Activated B cell treated with CpG ODN at 0.5 μM for 24 hours (primary cell): ENCODE data around the gene RNASE8. TPM values are rescaled to one million over a fixed set of nuclear protein-coding genes. Genes with fewer than 3 reads are reported as not detected.

Experiments
- ATAC-seq: fragments of 200-7000 bp; cut with Tn5 transposase; one replicate; pipeline ENCODE4 v1.10.0; 2021; ENCODE audit warnings: low read depth, mild to moderate bottlenecking, moderate library complexity
- CTCF ChIA-PET: fragments of 350-600 bp; sonication (Branson Sonifier 250); formaldehyde crosslinking; loops from one replicate; lab custom pipeline; 2021; ENCODE audit warnings: antibody characterized with exemption; lab: Charles Lee
- POLR2A ChIA-PET: fragments of 350-600 bp; sonication (Branson Sonifier 250); formaldehyde crosslinking; loops from one replicate; lab custom pipeline; 2021; ENCODE audit warnings: antibody characterized with exemption; lab: Charles Lee
- DNase-seq: peaks from one replicate; pipeline ENCODE4 v3.0.0; 2022
- H3K27ac Mint-ChIP-seq: one replicate; pipeline ENCODE4 v1.8.0; 2020; ENCODE audit warnings: mixed read lengths
- H3K27me3 Mint-ChIP-seq: one replicate; pipeline ENCODE4 v1.8.0; 2021; ENCODE audit warnings: mixed read lengths
- H3K36me3 Mint-ChIP-seq: one replicate; pipeline ENCODE4 v1.8.0; 2021; ENCODE audit warnings: low read depth, mixed read lengths
- H3K4me1 Mint-ChIP-seq: one replicate; pipeline ENCODE4 v1.8.0; 2021; ENCODE audit warnings: mixed read lengths
- H3K4me3 Mint-ChIP-seq: one replicate; pipeline ENCODE4 v1.8.0; 2020; ENCODE audit warnings: mild to moderate bottlenecking, mixed read lengths
- H3K9me3 Mint-ChIP-seq: one replicate; pipeline ENCODE4 v1.8.0; 2020; ENCODE audit warnings: mixed read lengths
- intact Hi-C: fragments of 100-400 bp; cut with micrococcal nuclease; formaldehyde crosslinking; loops from one replicate; pipeline ENCODE4 v1.15.1; 2024
- total RNA-seq: library from RNA; stranded (reverse); gene quantifications from 2 replicates; pipeline ENCODE4 v1.2.3, GENCODE V29; 2022
- TF ChIP-seq, protein P1 (sequence below): fragments of 200-600 bp; IDR thresholded peaks from one replicate; pipeline ENCODE4 v1.8.0; 2022; ENCODE audit warnings: antibody characterized with exemption, mild to moderate bottlenecking

RNASE8 gene
- total RNA-seq, 1 donor from 2014 or later, result not detected

DNA sequence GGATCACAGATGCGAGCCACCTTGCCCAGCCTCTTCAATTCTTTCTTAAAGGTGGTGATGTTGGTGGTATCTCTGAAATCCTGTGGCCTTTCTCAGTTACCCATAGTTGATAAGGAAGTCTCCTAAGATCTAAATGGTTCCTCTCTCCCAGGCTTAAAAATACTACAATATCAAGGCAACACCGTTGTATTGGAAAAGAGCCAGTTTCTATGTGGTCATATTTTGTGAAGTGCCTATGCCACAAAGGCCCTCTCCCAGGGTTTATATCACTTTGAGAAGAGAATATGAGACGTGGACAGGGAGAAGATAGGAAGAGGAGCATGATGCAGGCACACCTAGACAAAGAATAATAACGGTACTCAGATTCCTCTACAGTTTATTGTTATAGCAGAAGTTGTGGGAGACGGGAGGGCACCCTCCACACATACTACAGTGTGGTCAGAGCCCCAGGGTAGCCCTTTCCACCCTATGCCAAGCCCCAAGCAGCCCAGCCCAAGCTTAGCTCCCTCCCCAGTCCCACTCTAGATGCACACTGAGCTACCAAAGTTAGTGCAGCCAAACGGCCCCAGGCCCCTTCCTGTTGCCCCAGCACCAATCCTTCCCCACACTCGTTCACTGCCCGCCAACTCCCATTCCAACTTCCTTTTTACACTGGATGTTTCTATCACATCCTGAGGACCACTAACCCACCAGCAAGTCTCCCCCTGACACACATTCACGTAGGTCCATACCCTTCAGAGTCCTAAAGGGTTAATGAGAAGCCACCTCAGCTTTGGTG lies 41.0 kb upstream of the RNASE8 start:
- no peaks in the 10 kb centered on the region for H3K9me3 Mint-ChIP-seq
- ATAC-seq (no peak), DNase-seq (no peak)
- H3K4me3 Mint-ChIP-seq, result no peak overlapping the region
- H3K27ac Mint-ChIP-seq, result no peak overlapping the region
- CTCF ChIA-PET, result interaction anchor here (0.7 to 12.2 kb wide), 8 partner anchors 19 to 90 kb away, joined by 3 to 257 read pairs (median 26); partner anchors contain the start of genes RNASE7, TMEM253 and ZNF219
- H3K4me1 Mint-ChIP-seq, result no peaks in the 10 kb centered on the region
- peaks cover 36% of the 10 kb centered on the region for H3K27me3 Mint-ChIP-seq
- peaks cover 8% of the 10 kb centered on the region for H3K36me3 Mint-ChIP-seq
- intact Hi-C loops, result no loop called here
- TF ChIP-seq, protein P1, sequence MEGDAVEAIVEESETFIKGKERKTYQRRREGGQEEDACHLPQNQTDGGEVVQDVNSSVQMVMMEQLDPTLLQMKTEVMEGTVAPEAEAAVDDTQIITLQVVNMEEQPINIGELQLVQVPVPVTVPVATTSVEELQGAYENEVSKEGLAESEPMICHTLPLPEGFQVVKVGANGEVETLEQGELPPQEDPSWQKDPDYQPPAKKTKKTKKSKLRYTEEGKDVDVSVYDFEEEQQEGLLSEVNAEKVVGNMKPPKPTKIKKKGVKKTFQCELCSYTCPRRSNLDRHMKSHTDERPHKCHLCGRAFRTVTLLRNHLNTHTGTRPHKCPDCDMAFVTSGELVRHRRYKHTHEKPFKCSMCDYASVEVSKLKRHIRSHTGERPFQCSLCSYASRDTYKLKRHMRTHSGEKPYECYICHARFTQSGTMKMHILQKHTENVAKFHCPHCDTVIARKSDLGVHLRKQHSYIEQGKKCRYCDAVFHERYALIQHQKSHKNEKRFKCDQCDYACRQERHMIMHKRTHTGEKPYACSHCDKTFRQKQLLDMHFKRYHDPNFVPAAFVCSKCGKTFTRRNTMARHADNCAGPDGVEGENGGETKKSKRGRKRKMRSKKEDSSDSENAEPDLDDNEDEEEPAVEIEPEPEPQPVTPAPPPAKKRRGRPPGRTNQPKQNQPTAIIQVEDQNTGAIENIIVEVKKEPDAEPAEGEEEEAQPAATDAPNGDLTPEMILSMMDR, result no peak
- POLR2A ChIA-PET, result no interaction called here

DNA sequence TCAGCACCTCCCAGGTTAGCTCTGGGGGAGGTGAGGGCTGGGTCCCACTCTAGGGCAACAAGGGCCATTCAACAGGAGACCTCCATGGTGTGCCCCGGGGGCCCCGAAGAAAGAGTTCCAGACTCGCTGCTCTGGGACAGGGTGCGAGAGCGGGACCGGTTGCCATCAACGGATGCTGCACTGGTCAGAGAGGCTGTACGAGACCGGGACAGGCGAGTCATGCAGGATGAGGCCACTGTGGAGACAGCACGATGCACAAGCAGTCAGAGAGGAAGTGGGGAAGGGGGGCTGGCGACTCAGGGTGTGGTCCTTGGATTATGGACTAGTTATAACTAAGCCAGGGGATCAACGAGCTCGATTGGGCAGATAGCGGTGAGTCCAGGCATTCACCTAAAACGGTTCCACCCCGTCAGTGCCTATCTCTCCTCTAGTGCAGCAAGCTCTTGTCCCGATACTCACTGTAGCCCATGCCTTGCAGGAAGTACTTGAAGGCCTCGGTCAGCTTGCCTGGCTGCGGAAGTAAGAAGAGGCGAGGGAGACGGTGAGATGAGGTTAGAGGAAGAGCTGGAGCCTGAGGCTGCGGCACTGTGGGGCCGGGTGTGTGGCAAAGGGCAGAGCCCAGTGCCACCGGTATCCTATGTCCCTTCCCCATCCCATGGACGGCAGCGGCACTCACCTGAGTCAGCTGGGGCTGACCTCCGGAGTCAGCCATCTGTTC lies 39.9 kb upstream of the RNASE8 start:
- no peaks in the 10 kb centered on the region for H3K4me1 Mint-ChIP-seq
- ATAC-seq (no peak), DNase-seq (no peak)
- TF ChIP-seq, protein P1, result no peak
- no peak overlapping the region for H3K27ac Mint-ChIP-seq
- ChIA-PET CTCF (interaction anchor here (1.0 to 12.2 kb wide), 8 partner anchors 12 to 89 kb away, joined by 3 to 257 read pairs (median 4); partner anchors contain the start of genes ARHGEF40, RNASE7, TMEM253 and ZNF219), POLR2A (no interaction called here)
- no peak overlapping the region for H3K4me3 Mint-ChIP-seq
- no peaks in the 10 kb centered on the region for H3K9me3 Mint-ChIP-seq
- intact Hi-C loops, result no loop called here
- H3K36me3 Mint-ChIP-seq, result peaks cover 8% of the 10 kb centered on the region
- H3K27me3 Mint-ChIP-seq, result peaks cover 40% of the 10 kb centered on the region

DNA sequence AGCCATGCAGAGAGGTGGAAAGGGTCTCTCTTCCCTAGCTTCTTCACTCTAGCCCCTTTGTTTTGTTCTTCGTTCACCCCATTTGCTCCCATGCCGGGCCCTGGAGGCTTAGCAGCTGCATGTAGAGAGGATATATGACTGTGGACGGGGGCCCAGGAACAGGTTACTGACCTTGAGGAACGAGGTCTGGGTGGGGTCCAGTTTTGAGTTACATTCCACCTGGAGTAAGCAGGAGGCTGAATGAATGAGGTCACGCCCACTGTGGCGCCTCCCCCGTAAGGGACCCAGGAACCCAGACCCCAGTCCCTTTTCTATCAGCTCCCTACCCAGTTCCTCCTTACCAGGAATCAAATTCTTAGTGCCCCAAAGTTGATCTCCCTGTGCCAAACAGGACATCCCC lies 39.3 kb upstream of the RNASE8 start:
- no peak overlapping the region for H3K27ac Mint-ChIP-seq
- ATAC-seq (no peak), DNase-seq (no peak)
- no peaks in the 10 kb centered on the region for H3K9me3 Mint-ChIP-seq
- POLR2A ChIA-PET, result no interaction called here
- peaks cover 8% of the 10 kb centered on the region for H3K36me3 Mint-ChIP-seq
- peaks cover 41% of the 10 kb centered on the region for H3K27me3 Mint-ChIP-seq
- CTCF ChIA-PET, result interaction anchor here (1.0 to 12.2 kb wide), 9 partner anchors 13 to 88 kb away, joined by 3 to 257 read pairs (median 3); partner anchors contain the start of genes ARHGEF40, RNASE7, TMEM253 and ZNF219
- TF ChIP-seq, protein P1, result no peak
- intact Hi-C loops, result no loop called here
- no peak overlapping the region for H3K4me3 Mint-ChIP-seq
- H3K4me1 Mint-ChIP-seq, result peaks cover 2% of the 10 kb centered on the region

DNA sequence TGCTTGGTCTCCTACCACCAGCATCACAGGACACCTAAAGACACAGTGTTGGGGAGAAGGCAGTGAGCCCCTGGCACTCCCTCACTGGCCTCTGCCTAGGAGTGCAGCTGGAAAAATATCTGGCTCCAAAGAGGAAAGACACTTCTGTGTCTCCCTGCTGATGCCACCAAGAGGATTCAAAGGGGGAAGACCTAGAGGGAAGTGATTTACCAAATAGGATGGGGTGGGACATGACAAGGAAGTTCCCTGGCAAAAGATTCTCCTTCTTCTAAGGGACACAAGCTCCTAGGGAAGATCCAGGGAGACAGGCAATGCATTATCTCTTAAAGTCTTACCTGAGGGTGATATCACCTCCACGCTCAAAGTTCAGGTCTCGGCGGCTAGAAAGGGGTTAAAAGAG lies 38.8 kb upstream of the RNASE8 start:
- peaks cover 7% of the 10 kb centered on the region for H3K4me1 Mint-ChIP-seq
- H3K4me3 Mint-ChIP-seq, result no peak overlapping the region
- H3K27ac Mint-ChIP-seq, result no peak overlapping the region
- DNase-seq (no peak), ATAC-seq (no peak)
- H3K9me3 Mint-ChIP-seq, result no peaks in the 10 kb centered on the region
- ChIA-PET CTCF (interaction anchor here (0.7 to 12.2 kb wide), 5 partner anchors 16 to 88 kb away, joined by 3 to 257 read pairs (median 3); partner anchors contain the start of genes ARHGEF40 and TMEM253), POLR2A (interaction anchor here (1.0 kb wide), 1 partner anchor 68 kb away, joined by 3 read pairs; no protein-coding TSS in a partner anchor)
- H3K36me3 Mint-ChIP-seq, result peaks cover 8% of the 10 kb centered on the region
- peaks cover 41% of the 10 kb centered on the region for H3K27me3 Mint-ChIP-seq
- intact Hi-C loops, result no loop called here
- TF ChIP-seq, protein P1, result no peak
